Keratinocyte (primary cell): Measurements from ENCODE around the gene LRAT. TPM values are rescaled to one million over a fixed set of nuclear protein-coding genes. Genes with fewer than 3 reads are reported as not detected.

Source experiments
- DNase-seq: peaks from one replicate; pipeline ENCODE4 v3.0.0-alpha.2; 2011; ENCODE audit warnings: low read depth, missing footprints, low spot score
- FAIRE-seq: peaks from 2 replicates; lab custom pipeline; 2011; peaks lifted over from hg19 to GRCh38; lab: Jason Lieb, UNC
- H2AFZ ChIP-seq: 2 replicates; pipeline ENCODE4 v1.6.0; 2012; ENCODE audit warnings: low read length, control low read depth, inconsistent platforms; ENCODE audit not compliant: control insufficient read depth
- H3K27ac ChIP-seq: 2 replicates; pipeline ENCODE4 v1.5.1; 2011; ENCODE audit warnings: low read length; ENCODE audit not compliant: control insufficient read depth, insufficient read depth
- H3K27me3 ChIP-seq: 3 replicates; pipeline ENCODE4 v1.6.0; 2011; ENCODE audit warnings: low read length; ENCODE audit not compliant: control insufficient read depth, insufficient read depth; ENCODE audit errors: extremely low read depth
- H3K36me3 ChIP-seq, 2 experiments: 2 replicates in 1 of 2; 3 replicates in 1 of 2; pipeline ENCODE4 v1.5.1; 2011; ENCODE audit warnings: low read length in 2 of 2, mild to moderate bottlenecking in 1 of 2; ENCODE audit not compliant: control insufficient read depth in 2 of 2, insufficient read depth in 2 of 2; ENCODE audit errors: extremely low read depth in 1 of 2
- H3K4me1 ChIP-seq: 3 replicates; pipeline ENCODE4 v1.5.1; 2011; ENCODE audit warnings: low read length; ENCODE audit not compliant: control insufficient read depth, insufficient read depth; ENCODE audit errors: extremely low read depth
- H3K4me2 ChIP-seq: 3 replicates; pipeline ENCODE4 v1.6.0; 2011; ENCODE audit warnings: low read depth, low read length; ENCODE audit not compliant: control insufficient read depth, insufficient read depth; ENCODE audit errors: extremely low read depth
- H3K4me3 ChIP-seq, 3 experiments: fragments of 200-600 bp in 1 of 3; sonication (generic) in 1 of 3; 2 replicates in 2 of 3; 3 replicates in 1 of 3; pipeline ENCODE4 v1.5.1; 2011 to 2016; ENCODE audit warnings: low read length in 3 of 3, mild to moderate bottlenecking in 3 of 3, control low read depth in 2 of 3, inconsistent platforms in 1 of 3, low read depth in 1 of 3, mixed read lengths in 1 of 3, mixed run types in 1 of 3, moderate library complexity in 1 of 3; ENCODE audit not compliant: control insufficient read depth in 2 of 3, insufficient read depth in 2 of 3; ENCODE audit errors: extremely low read depth in 1 of 3
- H3K79me2 ChIP-seq: 2 replicates; pipeline ENCODE4 v1.6.0; 2012; ENCODE audit warnings: low read length; ENCODE audit not compliant: control insufficient read depth, insufficient read depth
- H3K9ac ChIP-seq: 3 replicates; pipeline ENCODE4 v1.6.0; 2011; ENCODE audit warnings: low read length; ENCODE audit not compliant: control insufficient read depth, insufficient read depth; ENCODE audit errors: extremely low read depth
- H3K9me1 ChIP-seq: 3 replicates; pipeline ENCODE4 v1.6.0; 2011; ENCODE audit warnings: low read length; ENCODE audit not compliant: control insufficient read depth, insufficient read depth; ENCODE audit errors: extremely low read depth
- H3K9me3 ChIP-seq: 2 replicates; pipeline ENCODE4 v1.5.1; 2012; ENCODE audit warnings: low read depth, low read length; ENCODE audit not compliant: control insufficient read depth
- H4K20me1 ChIP-seq: 3 replicates; pipeline ENCODE4 v1.6.0; 2011; ENCODE audit warnings: low read length; ENCODE audit not compliant: control insufficient read depth, insufficient read depth; ENCODE audit errors: extremely low read depth
- EZH2 ChIP-seq: IDR thresholded peaks from one replicate; pipeline ENCODE4 v1.6.1; 2012; ENCODE audit warnings: inconsistent platforms, mild to moderate bottlenecking, low read length, moderate library complexity
- dilution Hi-C: fragments of 300-500 bp; cut with MboI; formaldehyde crosslinking; loops from one replicate; pipeline ENCODE4 v1.7.0; 2020; ENCODE audit warnings: low sequenced_read_pairs; ENCODE audit not compliant: extremely low pct_ligation_motif_present
- polyA plus RNA-seq, 5 experiments: library from polyadenylated mRNA; depleted of rRNA in 3 of 5; stranded (reverse) in 3 of 5; stranded (forward) in 1 of 5; unstranded in 1 of 5; fragments of >200 nt; gene quantifications; 1 replicate in 1 of 5; 2 replicates in 3 of 5; 3 replicates in 1 of 5; pipeline versions ENCODE4 v1.2.1 to v1.2.3, GENCODE V29; 2011 to 2012; ENCODE audit warnings: missing spikeins in 2 of 5, low read depth in 1 of 5, low replicate concordance in 1 of 5
- TF ChIP-seq, protein P1 (sequence below), 3 experiments: IDR thresholded peaks in 1 of 3; conservative IDR thresholded peaks in 1 of 3; optimal IDR thresholded peaks in 1 of 3; 2 replicates in 2 of 3; 3 replicates in 1 of 3; pipeline versions ENCODE3 to v1.5.1; 2011; ENCODE audit warnings: low read length in 3 of 3, mild to moderate bottlenecking in 3 of 3, moderate library complexity in 2 of 3, control low read depth in 1 of 3, inconsistent platforms in 1 of 3; ENCODE audit not compliant: insufficient read depth in 2 of 3; ENCODE audit errors: extremely low read depth in 1 of 3

The LRAT gene
- polyA plus RNA-seq, 1 donor (not counting 4 experiments of a cell fraction or from before 2014, with no cell fraction given), result 2.3 TPM

DNA sequence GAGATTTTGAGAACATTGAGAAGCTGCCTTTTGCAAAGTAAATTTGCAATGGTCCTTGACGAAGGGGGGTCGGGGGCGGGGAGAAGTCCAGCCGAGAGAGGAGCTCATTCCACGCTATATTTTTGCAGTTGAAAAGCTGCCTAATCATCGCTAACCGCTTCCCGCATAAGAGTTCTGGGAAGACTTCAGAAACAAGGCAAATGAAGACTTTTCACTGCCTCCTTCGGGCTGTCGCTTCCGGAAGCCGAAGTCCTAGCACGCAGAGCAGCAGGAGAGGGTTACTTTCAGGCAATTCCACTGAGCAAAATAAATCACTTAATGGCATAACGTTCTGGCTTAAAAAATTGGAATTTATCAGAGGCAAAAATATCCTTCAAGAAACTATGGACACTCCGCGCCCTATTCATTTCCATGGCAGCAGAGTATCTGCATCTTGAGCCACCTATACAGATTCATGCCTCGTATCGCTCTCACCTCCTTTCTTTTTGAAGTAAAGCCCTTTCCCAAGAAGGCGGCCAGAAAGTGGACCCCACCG is 2.6 kb upstream of the LRAT start:
- Histone ChIP-seq H3K9ac (no peak overlapping the region), H3K4me3 (no peak overlapping the region), H3K4me2 (no peak overlapping the region), H4K20me1 (no peaks in the 10 kb centered on the region), H2AFZ (no peak overlapping the region), H3K9me1 (no peaks in the 10 kb centered on the region), H3K4me1 (peaks cover 29% of the 10 kb centered on the region), H3K27me3 (peaks cover 34% of the 10 kb centered on the region), H3K79me2 (no peaks in the 10 kb centered on the region), H3K27ac (no peak overlapping the region), H3K9me3 (no peaks in the 10 kb centered on the region), H3K36me3 (no peaks in the 10 kb centered on the region)
- dilution Hi-C loops, result no loop called here
- DNase-seq (no peak), FAIRE-seq (peak; percentile 23)
- TF ChIP-seq, protein P1, sequence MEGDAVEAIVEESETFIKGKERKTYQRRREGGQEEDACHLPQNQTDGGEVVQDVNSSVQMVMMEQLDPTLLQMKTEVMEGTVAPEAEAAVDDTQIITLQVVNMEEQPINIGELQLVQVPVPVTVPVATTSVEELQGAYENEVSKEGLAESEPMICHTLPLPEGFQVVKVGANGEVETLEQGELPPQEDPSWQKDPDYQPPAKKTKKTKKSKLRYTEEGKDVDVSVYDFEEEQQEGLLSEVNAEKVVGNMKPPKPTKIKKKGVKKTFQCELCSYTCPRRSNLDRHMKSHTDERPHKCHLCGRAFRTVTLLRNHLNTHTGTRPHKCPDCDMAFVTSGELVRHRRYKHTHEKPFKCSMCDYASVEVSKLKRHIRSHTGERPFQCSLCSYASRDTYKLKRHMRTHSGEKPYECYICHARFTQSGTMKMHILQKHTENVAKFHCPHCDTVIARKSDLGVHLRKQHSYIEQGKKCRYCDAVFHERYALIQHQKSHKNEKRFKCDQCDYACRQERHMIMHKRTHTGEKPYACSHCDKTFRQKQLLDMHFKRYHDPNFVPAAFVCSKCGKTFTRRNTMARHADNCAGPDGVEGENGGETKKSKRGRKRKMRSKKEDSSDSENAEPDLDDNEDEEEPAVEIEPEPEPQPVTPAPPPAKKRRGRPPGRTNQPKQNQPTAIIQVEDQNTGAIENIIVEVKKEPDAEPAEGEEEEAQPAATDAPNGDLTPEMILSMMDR (optimal IDR thresholded peaks at IDR 0.05 in 1 of 3, IDR thresholded peaks at IDR 0.05 in 1 of 3, conservative IDR thresholded peaks at IDR 0.05 in 1 of 3; ENCODE audit: extremely low read depth in 1 of 3, insufficient read depth in 2 of 3, low read length in 3 of 3), result no peak
- no peak for TF ChIP-seq EZH2

DNA sequence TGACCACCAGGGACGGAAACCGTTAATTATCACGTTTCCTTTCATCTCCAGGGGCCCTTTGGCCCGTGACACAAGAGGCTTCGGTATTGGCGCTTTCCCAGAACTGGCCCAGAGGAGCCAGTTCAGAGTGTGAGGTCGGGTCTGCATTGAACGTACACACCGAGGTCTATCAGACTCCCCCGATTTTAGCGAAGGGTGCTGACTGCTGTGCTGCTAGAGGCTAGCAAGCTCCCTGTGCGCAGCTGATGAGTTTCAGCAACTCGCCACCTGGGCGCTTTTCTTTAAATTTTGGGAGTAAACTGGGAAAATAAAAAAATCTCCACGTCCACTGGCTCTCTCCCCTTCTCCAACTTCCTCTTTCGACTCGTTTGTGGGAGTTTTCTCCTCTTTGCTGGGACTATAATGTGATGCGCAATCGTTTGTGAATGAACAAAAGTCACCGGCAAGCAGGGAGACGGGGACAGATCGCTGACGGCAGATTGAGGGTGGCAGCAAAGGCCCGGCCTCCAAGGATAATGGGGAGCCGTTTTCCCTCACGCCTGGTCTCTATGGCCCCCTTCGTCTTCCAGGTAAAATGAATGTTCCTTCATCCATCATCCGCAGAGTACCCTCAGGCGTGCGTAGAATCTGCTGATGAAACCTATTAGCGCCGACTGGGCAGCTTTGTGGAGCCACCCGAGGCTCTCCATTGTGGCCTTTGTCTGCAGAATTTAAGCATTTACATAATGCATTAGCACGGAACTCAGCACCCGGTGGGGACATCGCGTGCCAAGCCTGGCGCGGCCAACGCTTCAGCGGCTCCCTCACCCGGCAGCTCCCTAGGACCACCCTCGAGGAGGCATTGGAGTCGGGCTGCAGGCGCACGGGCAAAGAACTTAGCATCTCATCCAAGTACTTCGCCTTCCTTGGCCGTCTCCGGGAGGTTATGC is 1.6 kb upstream of the LRAT start:
- H3K4me2 ChIP-seq, result peak overlapping the region; percentile 73
- no peak for FAIRE-seq
- H3K9ac ChIP-seq, result no peak overlapping the region
- H2AFZ ChIP-seq, result peak overlapping the region; percentile 42
- H3K9me3 ChIP-seq, result no peaks in the 10 kb centered on the region
- no peak overlapping the region for H3K27ac ChIP-seq
- peaks cover 29% of the 10 kb centered on the region for H3K4me1 ChIP-seq
- H3K9me1 ChIP-seq, result no peaks in the 10 kb centered on the region
- H3K79me2 ChIP-seq, result no peaks in the 10 kb centered on the region
- H3K36me3 ChIP-seq, result no peaks in the 10 kb centered on the region
- peak overlapping the region in 1 of 3 experiments; percentile 58 for H3K4me3 ChIP-seq
- TF ChIP-seq EZH2, result peak; percentile 72
- TF ChIP-seq, protein P1 (optimal IDR thresholded peaks at IDR 0.05 in 1 of 3, IDR thresholded peaks at IDR 0.05 in 1 of 3, conservative IDR thresholded peaks at IDR 0.05 in 1 of 3; ENCODE audit: extremely low read depth in 1 of 3, insufficient read depth in 2 of 3, low read length in 3 of 3), result no peak
- H3K27me3 ChIP-seq, result peaks cover 34% of the 10 kb centered on the region
- H4K20me1 ChIP-seq, result no peaks in the 10 kb centered on the region
- dilution Hi-C loops, result no loop called here
- no peak for DNase-seq
